ENCODE data around the gene DCX.

DCX gene

GRCh38 chrX:111336141-111336540, 75.9 kb downstream of the DCX start:
- DNase-seq (ENCODE audit: low spot score in 2 of 2) (no peak), ATAC-seq (replicated peaks; ENCODE audit: extremely low read depth, poor library complexity, severe bottlenecking) (no peak)
- Mint-ChIP-seq H3K27ac (ENCODE audit: low read depth) (no peak overlapping the region), H3K4me1 (no peaks in the 10 kb centered on the region), H3K36me3 (ENCODE audit: insufficient read depth) (no peaks in the 10 kb centered on the region), H3K9me3 (peaks cover 5% of the 10 kb centered on the region), H3K27me3 (no peaks in the 10 kb centered on the region), H3K4me3 (no peak overlapping the region)

- Mint-ChIP-seq H3K4me1 (no peaks in the 10 kb centered on the region), H3K27ac (ENCODE audit: low read depth) (no peak overlapping the region), H3K9me3 (no peaks in the 10 kb centered on the region), H3K36me3 (ENCODE audit: insufficient read depth) (no peaks in the 10 kb centered on the region), H3K27me3 (no peaks in the 10 kb centered on the region), H3K4me3 (no peak overlapping the region)
- ATAC-seq (replicated peaks; ENCODE audit: extremely low read depth, poor library complexity, severe bottlenecking) (no peak), DNase-seq (ENCODE audit: low spot score in 2 of 2) (no peak)
Measured at GRCh38 chrX:111329370-111329769, 82.6 kb downstream of the DCX start.

- Mint-ChIP-seq H3K27ac (ENCODE audit: low read depth) (no peak overlapping the region), H3K27me3 (no peaks in the 10 kb centered on the region), H3K36me3 (ENCODE audit: insufficient read depth) (no peaks in the 10 kb centered on the region), H3K4me3 (no peak overlapping the region), H3K9me3 (no peaks in the 10 kb centered on the region), H3K4me1 (no peaks in the 10 kb centered on the region)
- no peak for DNase-seq (ENCODE audit: low spot score in 2 of 2)
- no peak for ATAC-seq (replicated peaks; ENCODE audit: extremely low read depth, poor library complexity, severe bottlenecking)
Measured at GRCh38 chrX:111328858-111329257, 83.1 kb downstream of the DCX start.

- ATAC-seq (replicated peaks; ENCODE audit: extremely low read depth, poor library complexity, severe bottlenecking): no peak
Measured at GRCh38 chrX:111322231-111322855, 89.6 kb downstream of the DCX start.

GRCh38 chrX:111319451-111319850, 92.5 kb downstream of the DCX start:
- H3K27me3 Mint-ChIP-seq: no peaks in the 10 kb centered on the region
- H3K27ac Mint-ChIP-seq (ENCODE audit: low read depth): no peak overlapping the region
- H3K36me3 Mint-ChIP-seq (ENCODE audit: insufficient read depth): no peaks in the 10 kb centered on the region
- no peak overlapping the region for H3K4me3 Mint-ChIP-seq
- no peaks in the 10 kb centered on the region for H3K4me1 Mint-ChIP-seq
- ATAC-seq (replicated peaks; ENCODE audit: extremely low read depth, poor library complexity, severe bottlenecking): no peak
- H3K9me3 Mint-ChIP-seq: no peaks in the 10 kb centered on the region
- DNase-seq (ENCODE audit: low spot score in 2 of 2): no peak

More at GRCh38 chrX:111322231-111322855, 89.6 kb downstream of the DCX start:
- Mint-ChIP-seq H3K9me3 (no peaks in the 10 kb centered on the region), H3K36me3 (ENCODE audit: insufficient read depth) (no peaks in the 10 kb centered on the region), H3K4me1 (no peaks in the 10 kb centered on the region), H3K27ac (ENCODE audit: low read depth) (no peak overlapping the region), H3K4me3 (no peak overlapping the region), H3K27me3 (no peaks in the 10 kb centered on the region)
- DNase-seq (ENCODE audit: low spot score in 2 of 2): no peak

- H3K36me3 Mint-ChIP-seq (ENCODE audit: insufficient read depth): no peaks in the 10 kb centered on the region
- no peaks in the 10 kb centered on the region for H3K9me3 Mint-ChIP-seq
- DNase-seq (ENCODE audit: low spot score in 2 of 2) (no peak), ATAC-seq (replicated peaks; ENCODE audit: extremely low read depth, poor library complexity, severe bottlenecking) (no peak)
- no peaks in the 10 kb centered on the region for H3K4me1 Mint-ChIP-seq
- no peak overlapping the region for H3K4me3 Mint-ChIP-seq
- no peak overlapping the region for H3K27ac Mint-ChIP-seq (ENCODE audit: low read depth)
- no peaks in the 10 kb centered on the region for H3K27me3 Mint-ChIP-seq
Measured at GRCh38 chrX:111318901-111319300, 93.1 kb downstream of the DCX start.

GRCh38 chrX:111309083-111309482, 102.9 kb downstream of the DCX start:
- Mint-ChIP-seq H3K27ac (ENCODE audit: low read depth) (no peak overlapping the region), H3K4me1 (no peaks in the 10 kb centered on the region), H3K9me3 (peaks cover 6% of the 10 kb centered on the region), H3K36me3 (ENCODE audit: insufficient read depth) (no peaks in the 10 kb centered on the region), H3K4me3 (no peak overlapping the region), H3K27me3 (no peaks in the 10 kb centered on the region)
- ATAC-seq (replicated peaks; ENCODE audit: extremely low read depth, poor library complexity, severe bottlenecking): no peak
- DNase-seq (ENCODE audit: low spot score in 2 of 2): no peak

GRCh38 chrX:111308039-111308438, 104.0 kb downstream of the DCX start:
- no peak overlapping the region for H3K4me3 Mint-ChIP-seq
- no peaks in the 10 kb centered on the region for H3K36me3 Mint-ChIP-seq (ENCODE audit: insufficient read depth)
- peaks cover 1% of the 10 kb centered on the region for H3K9me3 Mint-ChIP-seq
- H3K27me3 Mint-ChIP-seq: no peaks in the 10 kb centered on the region
- ATAC-seq (replicated peaks; ENCODE audit: extremely low read depth, poor library complexity, severe bottlenecking) (no peak), DNase-seq (ENCODE audit: low spot score in 2 of 2) (no peak)
- no peaks in the 10 kb centered on the region for H3K4me1 Mint-ChIP-seq
- H3K27ac Mint-ChIP-seq (ENCODE audit: low read depth): no peak overlapping the region

- H3K9me3 Mint-ChIP-seq: no peaks in the 10 kb centered on the region
- H3K27ac Mint-ChIP-seq (ENCODE audit: low read depth): no peak overlapping the region
- no peaks in the 10 kb centered on the region for H3K27me3 Mint-ChIP-seq
- no peaks in the 10 kb centered on the region for H3K4me1 Mint-ChIP-seq
- no peak overlapping the region for H3K4me3 Mint-ChIP-seq
- H3K36me3 Mint-ChIP-seq (ENCODE audit: insufficient read depth): no peaks in the 10 kb centered on the region
- no peak for ATAC-seq (replicated peaks; ENCODE audit: extremely low read depth, poor library complexity, severe bottlenecking)
- no peak for DNase-seq (ENCODE audit: low spot score in 2 of 2)
Measured at GRCh38 chrX:111302284-111302683, 109.7 kb downstream of the DCX start.

GRCh38 chrX:111288841-111289240, 123.2 kb downstream of the DCX start:
- ATAC-seq (replicated peaks; ENCODE audit: extremely low read depth, poor library complexity, severe bottlenecking) (no peak), DNase-seq (ENCODE audit: low spot score in 2 of 2) (no peak)
- no peaks in the 10 kb centered on the region for H3K4me1 Mint-ChIP-seq
- H3K36me3 Mint-ChIP-seq (ENCODE audit: insufficient read depth): peaks cover 1% of the 10 kb centered on the region
- H3K9me3 Mint-ChIP-seq: no peaks in the 10 kb centered on the region
- H3K27ac Mint-ChIP-seq (ENCODE audit: low read depth): no peak overlapping the region
- H3K4me3 Mint-ChIP-seq: no peak overlapping the region
- H3K27me3 Mint-ChIP-seq: no peaks in the 10 kb centered on the region

- no peak for DNase-seq (ENCODE audit: low spot score in 2 of 2)
- no peak for ATAC-seq (replicated peaks; ENCODE audit: extremely low read depth, poor library complexity, severe bottlenecking)
- Mint-ChIP-seq H3K4me1 (no peaks in the 10 kb centered on the region), H3K36me3 (ENCODE audit: insufficient read depth) (peaks cover 1% of the 10 kb centered on the region), H3K9me3 (no peaks in the 10 kb centered on the region), H3K27me3 (no peaks in the 10 kb centered on the region), H3K4me3 (no peak overlapping the region), H3K27ac (ENCODE audit: low read depth) (no peak overlapping the region)
Measured at GRCh38 chrX:111284631-111285293, 127.2 kb downstream of the DCX start.

- Mint-ChIP-seq H3K4me1 (no peaks in the 10 kb centered on the region), H3K27ac (ENCODE audit: low read depth) (no peak overlapping the region), H3K9me3 (no peaks in the 10 kb centered on the region), H3K36me3 (ENCODE audit: insufficient read depth) (peaks cover 1% of the 10 kb centered on the region), H3K4me3 (no peak overlapping the region), H3K27me3 (no peaks in the 10 kb centered on the region)
- ATAC-seq (replicated peaks; ENCODE audit: extremely low read depth, poor library complexity, severe bottlenecking) (no peak), DNase-seq (ENCODE audit: low spot score in 2 of 2) (no peak)
Measured at GRCh38 chrX:111283446-111283845, 128.5 kb downstream of the DCX start.

GRCh38 chrX:111282991-111283390, 129.0 kb downstream of the DCX start:
- H3K4me3 Mint-ChIP-seq: no peak overlapping the region
- H3K4me1 Mint-ChIP-seq: no peaks in the 10 kb centered on the region
- no peak overlapping the region for H3K27ac Mint-ChIP-seq (ENCODE audit: low read depth)
- H3K27me3 Mint-ChIP-seq: no peaks in the 10 kb centered on the region
- DNase-seq (ENCODE audit: low spot score in 2 of 2) (no peak), ATAC-seq (replicated peaks; ENCODE audit: extremely low read depth, poor library complexity, severe bottlenecking) (no peak)
- peaks cover 1% of the 10 kb centered on the region for H3K36me3 Mint-ChIP-seq (ENCODE audit: insufficient read depth)
- no peaks in the 10 kb centered on the region for H3K9me3 Mint-ChIP-seq

All from central memory CD8-positive, alpha-beta T cell (primary cell).